H9 (cell line): ENCODE data around the gene NCAM1. TPM values are rescaled to one million over a fixed set of nuclear protein-coding genes. Genes with fewer than 3 reads are reported as not detected.

ENCODE experiments used
- DNase-seq: peaks from one replicate; pipeline ENCODE4 v3.0.0-alpha.2; 2017
- H2AFZ ChIP-seq: one replicate; pipeline ENCODE4 v1.6.1; 2013; ENCODE audit warnings: mild to moderate bottlenecking, low read length, control low read depth, moderate library complexity
- H2AK5ac ChIP-seq: 2 replicates; pipeline ENCODE4 v1.6.1; 2013; ENCODE audit warnings: low read length, control low read depth, mixed read lengths; ENCODE audit not compliant: insufficient read length
- H2BK120ac ChIP-seq: one replicate; pipeline ENCODE4 v1.6.1; 2013; ENCODE audit warnings: low read depth, mild to moderate bottlenecking, low read length, control low read depth, inconsistent platforms; ENCODE audit not compliant: poor library complexity, severe bottlenecking
- H2BK12ac ChIP-seq: 2 replicates; pipeline ENCODE4 v1.6.1; 2013; ENCODE audit warnings: low read length, control low read depth, mixed read lengths, low read depth; ENCODE audit not compliant: insufficient read length
- H2BK15ac ChIP-seq: 2 replicates; pipeline ENCODE4 v1.6.1; 2013; ENCODE audit warnings: low read depth, low read length, control low read depth
- H2BK20ac ChIP-seq: one replicate; pipeline ENCODE4 v1.6.1; 2013; ENCODE audit warnings: low read depth, mild to moderate bottlenecking, low read length, control low read depth, inconsistent platforms; ENCODE audit not compliant: poor library complexity, severe bottlenecking
- H2BK5ac ChIP-seq: 2 replicates; pipeline ENCODE4 v1.6.1; 2013; ENCODE audit warnings: low read length, control low read depth, mixed read lengths; ENCODE audit not compliant: insufficient read length
- H3K14ac ChIP-seq: 2 replicates; pipeline ENCODE4 v1.6.1; 2013; ENCODE audit warnings: low read length, control low read depth; ENCODE audit not compliant: insufficient read depth
- H3K18ac ChIP-seq: 2 replicates; pipeline ENCODE4 v1.6.1; 2013; ENCODE audit warnings: low read depth, mild to moderate bottlenecking, mixed read lengths, low read length, control low read depth; ENCODE audit not compliant: insufficient read length
- H3K23ac ChIP-seq: 2 replicates; pipeline ENCODE4 v1.6.1; 2013; ENCODE audit warnings: low read length, control low read depth, mixed read lengths, low read depth; ENCODE audit not compliant: insufficient read length
- H3K23me2 ChIP-seq: 2 replicates; pipeline ENCODE4 v1.6.1; 2013; ENCODE audit warnings: low read depth, mild to moderate bottlenecking, mixed read lengths, low read length, control low read depth; ENCODE audit not compliant: insufficient read length, poor library complexity, severe bottlenecking
- H3K27ac ChIP-seq: 2 replicates; pipeline ENCODE4 v1.5.1; 2013; ENCODE audit warnings: low read length, control low read depth, mixed read lengths, low read depth; ENCODE audit not compliant: insufficient read length
- H3K27me3 ChIP-seq: 2 replicates; pipeline ENCODE4 v1.6.1; 2013; ENCODE audit warnings: low read length, control low read depth, inconsistent platforms; ENCODE audit not compliant: insufficient read depth
- H3K4ac ChIP-seq: 2 replicates; pipeline ENCODE4 v1.6.1; 2013; ENCODE audit warnings: low read depth, mild to moderate bottlenecking, control low read depth, inconsistent platforms, low read length, moderate library complexity
- H3K4me1 ChIP-seq: 2 replicates; pipeline ENCODE4 v1.6.1; 2013; ENCODE audit warnings: low read length, control low read depth, inconsistent platforms; ENCODE audit not compliant: insufficient read depth
- H3K4me2 ChIP-seq: 2 replicates; pipeline ENCODE4 v1.6.1; 2013; ENCODE audit warnings: low read length, control low read depth, mixed read lengths; ENCODE audit not compliant: insufficient read length, insufficient read depth
- H3K56ac ChIP-seq: 2 replicates; pipeline ENCODE4 v1.6.1; 2013; ENCODE audit warnings: low read depth, mild to moderate bottlenecking, mixed read lengths, low read length, control low read depth; ENCODE audit not compliant: insufficient read length
- H3K79me1 ChIP-seq: 2 replicates; pipeline ENCODE4 v1.6.1; 2013; ENCODE audit warnings: low read depth, mild to moderate bottlenecking, moderate library complexity, low read length, control low read depth, inconsistent platforms; ENCODE audit not compliant: insufficient read depth, poor library complexity, severe bottlenecking
- H3K79me2 ChIP-seq: 2 replicates; pipeline ENCODE4 v1.6.1; 2013; ENCODE audit warnings: low read length, control low read depth, inconsistent platforms; ENCODE audit not compliant: insufficient read depth
- H3K9ac ChIP-seq: 2 replicates; pipeline ENCODE4 v1.6.1; 2013; ENCODE audit warnings: low read length, control low read depth, mixed read lengths; ENCODE audit not compliant: insufficient read length; ENCODE audit errors: extremely low read depth
- H3K9me3 ChIP-seq: one replicate; pipeline ENCODE4 v1.6.1; 2013; ENCODE audit warnings: low read depth, low read length, inconsistent platforms; ENCODE audit not compliant: control insufficient read depth
- H3T11ph ChIP-seq: one replicate; pipeline ENCODE4 v1.6.1; 2013; ENCODE audit warnings: mild to moderate bottlenecking, low read length, control low read depth, inconsistent platforms
- H4K20me1 ChIP-seq: one replicate; pipeline ENCODE4 v1.6.1; 2013; ENCODE audit not compliant: control insufficient read depth, insufficient read length, insufficient read depth
- H4K5ac ChIP-seq: 2 replicates; pipeline ENCODE4 v1.6.1; 2013; ENCODE audit warnings: low read depth, mild to moderate bottlenecking, mixed read lengths, low read length, control low read depth; ENCODE audit not compliant: insufficient read length
- H4K8ac ChIP-seq: replicated peaks from 2 replicates; pipeline ENCODE4 v1.6.1; 2013; ENCODE audit warnings: low read length, control low read depth, mixed read lengths, low read depth; ENCODE audit not compliant: insufficient read length
- H4K91ac ChIP-seq: 2 replicates; pipeline ENCODE4 v1.6.1; 2013; ENCODE audit warnings: low read depth, mild to moderate bottlenecking, moderate library complexity, mixed read lengths, low read length, control low read depth; ENCODE audit not compliant: insufficient read length
- H3K27ac Mint-ChIP-seq, 3 experiments: 2 replicates in 2 of 3; 3 replicates in 1 of 3; pipeline ENCODE4 v1.8.0; 2020 to 2021; ENCODE audit warnings: mixed read lengths in 3 of 3, mild to moderate bottlenecking in 1 of 3, moderate library complexity in 1 of 3
- H3K27me3 Mint-ChIP-seq: 2 replicates; pipeline ENCODE4 v1.8.0; 2021; ENCODE audit warnings: low read depth, mild to moderate bottlenecking, moderate library complexity, mixed read lengths
- H3K36me3 Mint-ChIP-seq, 3 experiments: 2 replicates in 2 of 3; 3 replicates in 1 of 3; pipeline ENCODE4 v1.8.0; 2020 to 2021; ENCODE audit warnings: low read depth in 3 of 3, mixed read lengths in 3 of 3; ENCODE audit not compliant: insufficient read depth in 1 of 3
- H3K4me1 Mint-ChIP-seq, 2 experiments: 2 replicates each; pipeline ENCODE4 v1.8.0; 2020; ENCODE audit warnings: mixed read lengths in 2 of 2
- H3K4me3 Mint-ChIP-seq, 2 experiments: 2 replicates in 1 of 2; 3 replicates in 1 of 2; pipeline ENCODE4 v1.8.0; 2020 to 2021; ENCODE audit warnings: mild to moderate bottlenecking in 2 of 2, mixed read lengths in 2 of 2, moderate library complexity in 1 of 2
- H3K9me3 Mint-ChIP-seq, 2 experiments: 2 replicates in 1 of 2; 3 replicates in 1 of 2; pipeline ENCODE4 v1.8.0; 2020; ENCODE audit warnings: mild to moderate bottlenecking in 2 of 2, mixed read lengths in 2 of 2, moderate library complexity in 1 of 2
- CTCF ChIP-seq: fragments of 200-600 bp; sonication (generic); conservative IDR thresholded peaks from 3 replicates; pipeline ENCODE4 v1.8.0; 2021; ENCODE audit warnings: antibody characterized with exemption, mild to moderate bottlenecking
- WGBS: extraction: QIAGEN DNeasy Blood & Tissue Kit; methylation state at CpG from one replicate; pipeline ENCODE4 v1.1.7; 2013; ENCODE audit warnings: missing lambda C conversion rate, low lambda C conversion rate, mixed read lengths; ENCODE audit not compliant: insufficient read length; ENCODE audit errors: extremely low coverage; 5-methylcytosine and 5-hydroxymethylcytosine counted together
- total RNA-seq: library from RNA; stranded (reverse); gene quantifications from 2 replicates; pipeline ENCODE4 v1.2.1, GENCODE V29; 2021

NCAM1 gene
- total RNA-seq, 1 experiment from 2014 or later, result 2.5 TPM

GRCh38 chr11:113204280-113204679 lies 243.1 kb downstream of the NCAM1 start:
- Mint-ChIP-seq H3K27ac (0 out of 7 replicates have a peak overlapping the region, but pooled peaks of 1 of the 3 experiments have one; percentile 53), H3K9me3 (no peaks in the 10 kb centered on the region), H3K4me1 (no peaks in the 10 kb centered on the region), H3K4me3 (no peak overlapping the region), H3K36me3 (peaks cover 0 to 1% (median 0%) of the 10 kb centered on the region in 3 experiments; a peak in 1 of 7 replicates), H3K27me3 (peaks cover 6% of the 10 kb centered on the region; the same call in 1 of the 2 replicates)
- H4K8ac ChIP-seq, result no peak overlapping the region
- no peak overlapping the region for H2BK5ac ChIP-seq
- no CpG with 5 or more reads among the region's 10 CpGs for WGBS
- H3K4me1 ChIP-seq, result no peaks in the 10 kb centered on the region
- H2AK5ac ChIP-seq, result no peak overlapping the region
- H3K79me1 ChIP-seq, result no peaks in the 10 kb centered on the region
- no peak overlapping the region for H2BK12ac ChIP-seq
- no peak overlapping the region for H2BK15ac ChIP-seq
- H3K4me2 ChIP-seq, result no peak overlapping the region
- no peaks in the 10 kb centered on the region for H3K27me3 ChIP-seq
- no peak for TF ChIP-seq CTCF
- H3K14ac ChIP-seq, result no peak overlapping the region
- no peak overlapping the region for H3T11ph ChIP-seq
- H3K27ac ChIP-seq, result no peak overlapping the region
- H3K4ac ChIP-seq, result no peak overlapping the region
- no peaks in the 10 kb centered on the region for H3K9me3 ChIP-seq
- H2AFZ ChIP-seq, result no peak overlapping the region
- H2BK20ac ChIP-seq, result no peak overlapping the region
- DNase-seq, result no peak
- no peaks in the 10 kb centered on the region for H3K23me2 ChIP-seq
- no peak overlapping the region for H3K9ac ChIP-seq
- H3K18ac ChIP-seq, result no peak overlapping the region
- no peaks in the 10 kb centered on the region for H3K79me2 ChIP-seq
- no peak overlapping the region for H4K5ac ChIP-seq
- H3K56ac ChIP-seq, result no peak overlapping the region
- no peak overlapping the region for H4K91ac ChIP-seq
- H2BK120ac ChIP-seq, result no peak overlapping the region
- H3K23ac ChIP-seq, result no peak overlapping the region
- no peaks in the 10 kb centered on the region for H4K20me1 ChIP-seq
